RWPE2 (cell line): ENCODE measurements around the gene DTX4.

Experiments used
- ATAC-seq: fragments of 200-7000 bp; cut with Tn5 transposase; 3 replicates; pipeline ENCODE4 v1.9.1; 2021; ENCODE audit warnings: low read depth
- DNase-seq: peaks from one replicate; pipeline ENCODE4 v3.0.0-alpha.2; 2020; ENCODE audit warnings: low spot score
- H3K27ac ChIP-seq: fragments of 450-650 bp; 2 replicates; pipeline ENCODE4 v1.5.1; 2017; ENCODE audit warnings: mild to moderate bottlenecking; ENCODE audit not compliant: poor library complexity, severe bottlenecking
- H3K27me3 ChIP-seq: fragments of 250-450 bp; sonication (Bioruptor Pico); 2 replicates; pipeline ENCODE4 v1.5.1; 2021; ENCODE audit warnings: mild to moderate bottlenecking, moderate library complexity; ENCODE audit not compliant: insufficient read depth, poor library complexity, severe bottlenecking
- H3K36me3 ChIP-seq: fragments of 250-450 bp; sonication (Bioruptor Pico); 2 replicates; pipeline ENCODE4 v1.5.1; 2020; ENCODE audit warnings: low read depth, mild to moderate bottlenecking, moderate library complexity
- H3K4me1 ChIP-seq: fragments of 250-450 bp; sonication (Bioruptor Pico); 2 replicates; pipeline ENCODE4 v1.5.1; 2021; ENCODE audit warnings: mild to moderate bottlenecking, moderate library complexity; ENCODE audit not compliant: insufficient read depth, poor library complexity, severe bottlenecking
- H3K4me3 ChIP-seq: fragments of 250-450 bp; sonication (Bioruptor Pico); 2 replicates; pipeline ENCODE4 v1.5.1; 2021; ENCODE audit warnings: mild to moderate bottlenecking, moderate library complexity; ENCODE audit not compliant: severe bottlenecking
- H3K9me3 ChIP-seq: fragments of 250-450 bp; sonication (Bioruptor Pico); 2 replicates; pipeline ENCODE4 v1.5.1; 2021; ENCODE audit warnings: mild to moderate bottlenecking, moderate library complexity; ENCODE audit not compliant: severe bottlenecking
- CTCF ChIP-seq: fragments of 450-650 bp; IDR thresholded peaks from one replicate; pipeline ENCODE4 v1.5.1; 2017; ENCODE audit warnings: mild to moderate bottlenecking, moderate library complexity; ENCODE audit not compliant: poor library complexity, severe bottlenecking

DTX4 gene

GRCh38 chr11:59191095-59191494 lies 19.2 kb downstream of the DTX4 start:
- Histone ChIP-seq H3K27ac (no peak overlapping the region), H3K4me3 (no peak overlapping the region), H3K9me3 (no peaks in the 10 kb centered on the region), H3K4me1 (no peaks in the 10 kb centered on the region), H3K36me3 (peaks cover 92% of the 10 kb centered on the region), H3K27me3 (no peaks in the 10 kb centered on the region)
- DNase-seq (no peak), ATAC-seq (no peak)
- TF ChIP-seq CTCF = no peak

- ATAC-seq (no peak), DNase-seq (no peak)
- H3K4me1 ChIP-seq = no peaks in the 10 kb centered on the region
- no peaks in the 10 kb centered on the region for H3K27me3 ChIP-seq
- TF ChIP-seq CTCF = no peak
- H3K9me3 ChIP-seq = no peaks in the 10 kb centered on the region
- peaks cover 94% of the 10 kb centered on the region for H3K36me3 ChIP-seq
- no peak overlapping the region for H3K4me3 ChIP-seq
- H3K27ac ChIP-seq = no peak overlapping the region
Observed at GRCh38 chr11:59191890-59192289, 20.0 kb downstream of the DTX4 start.

- Histone ChIP-seq H3K4me3 (no peak overlapping the region), H3K27ac (no peak overlapping the region), H3K36me3 (peaks cover 92% of the 10 kb centered on the region), H3K4me1 (no peaks in the 10 kb centered on the region), H3K9me3 (no peaks in the 10 kb centered on the region), H3K27me3 (no peaks in the 10 kb centered on the region)
- ATAC-seq (no peak), DNase-seq (no peak)
- TF ChIP-seq CTCF = no peak
Observed at GRCh38 chr11:59192446-59193020, 20.6 kb downstream of the DTX4 start.

- H3K27ac ChIP-seq = no peak overlapping the region
- no peaks in the 10 kb centered on the region for H3K27me3 ChIP-seq
- H3K9me3 ChIP-seq = no peaks in the 10 kb centered on the region
- no peak overlapping the region for H3K4me3 ChIP-seq
- DNase-seq = no peak
- no peak for TF ChIP-seq CTCF
- no peaks in the 10 kb centered on the region for H3K4me1 ChIP-seq
- H3K36me3 ChIP-seq = peaks cover 80% of the 10 kb centered on the region
- no peak for ATAC-seq
Observed at GRCh38 chr11:59193587-59194130, 21.7 kb downstream of the DTX4 start.

- Histone ChIP-seq H3K27ac (no peak overlapping the region), H3K27me3 (no peaks in the 10 kb centered on the region), H3K9me3 (no peaks in the 10 kb centered on the region), H3K36me3 (peaks cover 75% of the 10 kb centered on the region), H3K4me1 (no peaks in the 10 kb centered on the region), H3K4me3 (no peak overlapping the region)
- DNase-seq (no peak), ATAC-seq (no peak)
- TF ChIP-seq CTCF = no peak
Observed at GRCh38 chr11:59195586-59195985, 23.7 kb downstream of the DTX4 start.
